ENCODE results near the gene SUFU.
"Not testable (repeated sequence)": the region's sequence is repeated elsewhere in the genome, so short reads cannot be mapped to it uniquely, and the experiment has no call there.

The SUFU gene

GRCh38 chr10:102480396-102480795, 23.4 kb upstream of the SUFU start:
- no peak for DNase-seq (ENCODE audit: low spot score)

DNA sequence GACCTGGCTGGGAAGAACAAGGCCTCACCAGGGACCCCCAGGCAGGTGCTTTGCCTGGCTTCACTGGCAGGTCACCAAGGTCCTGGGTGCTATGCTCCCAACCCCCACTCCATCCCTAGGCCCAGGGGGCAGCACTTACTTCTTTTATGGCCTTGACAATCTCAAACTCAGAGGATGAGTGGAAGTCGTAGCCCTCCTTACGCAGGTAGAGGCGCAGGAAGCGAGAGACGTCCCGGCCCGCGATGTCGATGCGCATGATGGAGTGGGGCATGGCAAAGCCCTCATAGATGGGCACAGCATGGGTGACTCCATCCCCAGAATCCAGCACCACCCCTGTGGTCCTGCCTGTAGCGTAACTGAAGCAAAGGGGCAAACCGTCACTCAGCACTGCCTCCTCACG, 19.8 kb upstream of the SUFU start:
- DNase-seq (ENCODE audit: low spot score), result no peak

DNA sequence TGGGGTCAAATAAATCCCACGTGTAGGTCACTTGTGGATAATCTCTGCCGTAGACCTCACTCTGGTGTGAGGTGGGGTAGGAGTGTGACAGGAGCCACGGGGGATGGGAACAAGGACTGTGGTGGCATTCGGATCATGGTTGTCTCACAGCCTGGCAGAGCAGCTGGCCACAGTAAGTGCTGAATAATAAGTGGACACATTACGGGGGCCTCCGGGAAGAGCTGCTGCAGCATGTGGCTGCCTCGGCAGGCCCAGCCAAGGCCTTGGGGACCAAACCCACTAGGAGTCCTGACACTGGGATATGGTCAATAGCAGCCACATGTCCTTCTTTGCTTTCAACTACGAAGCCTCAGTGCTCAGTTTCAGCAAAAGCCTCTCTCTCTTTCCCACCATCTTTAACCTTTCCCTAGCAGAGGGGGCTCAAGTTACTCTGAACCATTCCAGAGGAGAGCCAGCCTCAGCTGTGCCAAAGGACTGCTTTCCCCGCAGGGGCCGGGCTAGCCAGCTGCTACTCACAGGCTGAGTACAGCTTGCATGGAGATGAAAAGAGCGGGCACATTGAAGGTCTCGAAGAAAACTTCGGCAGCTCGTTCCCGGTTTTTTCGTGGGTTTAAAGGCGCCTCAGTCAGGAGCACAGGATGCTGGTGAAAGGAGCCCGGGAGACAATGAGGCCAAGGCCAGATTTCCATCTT, 18.5 kb upstream of the SUFU start:
- DNase-seq (ENCODE audit: low spot score), result no peak

GRCh38 chr10:102491136-102491535, 12.6 kb upstream of the SUFU start:
- no peak for DNase-seq (ENCODE audit: low spot score)

GRCh38 chr10:102492344-102492939, 11.3 kb upstream of the SUFU start:
- no peak for DNase-seq (ENCODE audit: low spot score)

DNA sequence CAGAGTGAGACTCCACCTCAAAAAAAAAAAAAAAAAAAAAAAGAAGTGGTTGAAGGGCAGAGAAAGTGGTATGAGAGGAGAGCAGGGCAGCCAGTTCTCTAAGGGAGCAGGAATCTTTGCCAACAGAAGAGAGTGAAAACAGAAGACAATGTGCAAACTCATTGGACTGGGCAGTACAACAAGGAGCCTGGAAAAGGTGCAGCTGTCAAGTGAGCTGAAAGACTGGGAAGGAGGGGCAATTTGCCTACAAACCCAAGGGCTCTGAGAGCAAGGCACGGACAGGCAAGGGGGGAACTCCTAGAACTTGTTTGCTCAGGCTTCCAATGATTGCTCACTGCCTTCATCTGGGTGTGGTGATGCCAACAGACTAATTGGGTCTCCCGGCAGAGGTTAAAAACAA, 10.8 kb upstream of the SUFU start:
- no peak for DNase-seq (ENCODE audit: low spot score)

- no peak for DNase-seq (ENCODE audit: low spot score)
Observed at GRCh38 chr10:102493771-102494170, 10.0 kb upstream of the SUFU start.

- no peak for DNase-seq (ENCODE audit: low spot score)
Observed at GRCh38 chr10:102497545-102497944, 6.2 kb upstream of the SUFU start.

GRCh38 chr10:102499356-102499755, 4.4 kb upstream of the SUFU start:
- no peak for DNase-seq (ENCODE audit: low spot score)

DNA sequence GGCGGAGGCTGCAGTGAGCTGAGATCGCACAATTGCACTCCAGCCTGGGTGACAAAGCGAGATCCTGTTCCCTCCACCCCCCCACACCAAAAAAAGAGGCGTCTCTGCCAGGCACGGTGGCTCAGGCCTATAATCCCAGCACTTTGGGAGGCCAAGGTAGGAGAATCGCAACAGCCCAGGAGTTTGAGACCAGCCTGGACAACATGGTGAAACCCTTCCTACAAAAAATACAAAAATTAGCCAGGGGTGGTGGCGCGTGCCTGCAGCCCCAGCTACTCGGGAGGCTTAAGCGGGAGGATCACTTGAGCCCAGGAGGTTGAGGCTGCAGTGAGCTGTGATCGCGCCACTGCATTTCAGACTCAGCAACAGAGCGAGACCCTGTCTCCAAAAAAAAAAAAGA, 3.1 kb upstream of the SUFU start:
- not testable (repeated sequence) for DNase-seq (ENCODE audit: low spot score)

GRCh38 chr10:102501201-102502028, 2.4 kb upstream of the SUFU start:
- peak; percentile 26 for DNase-seq (ENCODE audit: low spot score)

DNA sequence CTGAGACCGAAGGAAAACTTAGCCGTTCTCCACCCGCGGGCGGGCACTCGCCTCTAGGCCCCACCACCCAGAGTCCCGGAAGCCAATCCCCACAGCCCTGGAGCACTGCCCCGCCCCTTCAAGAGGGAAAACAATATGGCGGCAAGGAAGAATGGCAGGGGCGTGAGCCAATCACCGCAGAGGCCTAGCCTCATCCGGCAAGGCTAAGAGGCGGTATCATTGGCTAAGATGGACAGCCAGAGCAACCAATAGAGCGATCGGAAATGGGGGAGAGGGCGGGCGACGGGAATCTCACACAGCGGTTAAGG, 1.8 kb upstream of the SUFU start:
- peak; percentile 100 for DNase-seq (ENCODE audit: low spot score)

- peak; percentile 98 for DNase-seq (ENCODE audit: low spot score)
Observed at GRCh38 chr10:102502337-102503151, 1.2 kb upstream of the SUFU start, which contains the start of gene ACTR1A. ACTR1A (minus strand) TSS chr10:102502712; CDS start chr10:102502647, 65 bp downstream.

GRCh38 chr10:102504179-102504975, 605 bp downstream of the SUFU start:
- no peak for DNase-seq (ENCODE audit: low spot score)

GRCh38 chr10:102504976-102505300, 1.2 kb downstream of the SUFU start:
- DNase-seq (ENCODE audit: low spot score), result no peak

DNA sequence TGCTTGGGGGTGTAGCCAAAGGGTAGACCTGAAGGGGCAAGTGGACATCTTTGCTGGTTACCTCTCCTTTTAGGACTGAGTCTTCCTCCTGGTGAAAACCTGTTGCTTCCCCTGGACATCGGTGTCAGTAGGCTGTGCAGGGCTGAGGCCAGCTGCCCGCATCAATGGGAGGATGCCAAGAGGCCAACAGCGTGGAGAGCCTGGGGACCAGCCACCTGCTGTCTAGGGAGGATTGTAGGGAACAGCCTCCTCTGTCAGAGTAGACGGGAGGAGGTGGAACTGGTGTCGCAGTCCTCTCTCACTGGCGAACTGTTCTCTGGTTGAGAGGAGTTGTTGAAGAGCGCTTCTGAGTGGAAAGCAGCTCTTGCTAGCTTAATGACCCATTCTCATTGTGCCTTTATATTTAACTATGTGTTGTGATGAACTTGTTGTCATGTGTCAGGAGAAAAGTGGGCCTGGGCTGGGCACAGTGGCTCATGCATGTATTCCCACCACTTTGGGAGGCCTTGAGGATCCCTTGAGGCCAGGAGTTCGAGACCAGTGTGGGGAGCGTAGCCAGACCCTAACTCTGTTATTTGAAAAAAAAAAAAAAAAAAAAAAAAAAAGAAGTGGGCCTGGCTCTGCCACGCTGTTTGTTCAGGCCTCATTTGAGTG, 1.8 kb downstream of the SUFU start:
- DNase-seq (ENCODE audit: low spot score), result no peak

DNA sequence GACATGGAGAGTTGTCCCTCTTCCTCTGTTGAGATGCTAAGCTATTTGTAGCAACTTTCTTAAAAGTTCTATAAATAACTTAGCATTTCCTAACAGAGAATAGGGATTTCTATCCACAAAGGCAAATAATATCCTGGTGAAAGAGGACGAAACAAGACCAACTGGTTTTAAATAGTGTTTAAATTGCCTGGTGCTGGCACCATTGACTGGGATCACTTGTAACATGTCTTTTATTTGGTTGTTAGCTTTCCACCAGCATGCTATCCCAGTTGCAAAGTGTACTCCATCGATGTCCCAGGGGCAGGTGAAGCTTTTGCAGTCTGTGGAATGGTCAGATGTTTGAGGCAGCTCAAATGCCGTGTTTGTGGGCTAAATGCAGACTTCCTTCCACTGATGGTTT, 3.7 kb downstream of the SUFU start:
- no peak for DNase-seq (ENCODE audit: low spot score)

DNA sequence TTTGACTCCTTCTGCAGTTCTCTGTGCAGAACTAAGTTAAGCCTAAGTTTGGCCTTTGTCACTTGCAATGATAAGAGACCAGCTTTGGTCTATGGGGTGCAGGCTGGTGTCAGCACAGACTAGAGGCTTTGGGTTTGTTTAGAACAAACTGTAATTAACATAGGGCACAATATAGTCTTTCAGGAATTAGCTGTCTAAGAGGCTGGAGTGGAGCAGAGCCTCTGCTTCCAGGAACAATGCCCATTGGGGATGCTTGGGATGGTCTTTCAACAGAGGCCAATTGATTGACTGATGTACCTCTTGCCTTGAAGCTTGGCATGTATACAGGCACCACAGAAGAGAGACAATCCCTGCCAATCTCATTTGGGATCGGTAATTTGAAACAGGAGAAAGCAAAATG, 4.7 kb downstream of the SUFU start:
- no peak for DNase-seq (ENCODE audit: low spot score)

DNA sequence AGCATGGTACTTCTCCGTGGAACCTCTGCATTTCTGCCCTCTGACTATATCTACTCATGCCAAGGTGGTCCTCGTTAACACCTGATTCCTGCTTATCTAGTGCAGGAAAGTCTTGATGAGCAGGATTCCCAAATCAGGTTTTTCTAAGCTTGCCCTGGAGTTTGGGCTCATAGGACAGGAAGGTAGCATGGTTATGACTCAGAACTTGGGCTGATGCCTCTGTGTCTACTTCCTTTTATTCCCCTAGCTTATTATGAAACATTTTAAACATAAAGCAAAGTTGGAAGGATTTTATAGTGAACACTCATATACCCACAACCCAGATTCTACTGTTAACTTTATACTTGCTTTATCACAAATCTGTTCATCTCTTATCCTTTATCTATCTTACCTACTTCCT, 5.6 kb downstream of the SUFU start:
- peak; percentile 60 for DNase-seq (ENCODE audit: low spot score)

- DNase-seq (ENCODE audit: low spot score), result no peak
Observed at GRCh38 chr10:102511583-102512274, 8.0 kb downstream of the SUFU start.
